Calu3 (cell line): ENCODE data around the gene ZFAND6. TPM values are rescaled to one million over a fixed set of nuclear protein-coding genes. Genes with fewer than 3 reads are reported as not detected.

Source experiments
- BruUV-seq: library from RNA; stranded (reverse); fragments of 400-500 nt; replicated peaks from 2 replicates; lab custom pipeline; 2021; lab: Mats Ljungman, UMichigan
- CTCF ChIA-PET: fragments of 300-600 bp; sonication (Branson Sonifier 250); formaldehyde crosslinking; loops from one replicate; lab custom pipeline; 2022; ENCODE audit warnings: antibody characterized with exemption; lab: Charles Lee
- DNase-seq: peaks from one replicate; pipeline ENCODE4 v3.0.0; 2022
- H3K27ac Mint-ChIP-seq: one replicate; pipeline ENCODE4 v1.8.0; 2022; ENCODE audit warnings: mixed read lengths; ENCODE audit not compliant: unreplicated experiment
- H3K27me3 Mint-ChIP-seq: one replicate; pipeline ENCODE4 v1.8.0; 2022; ENCODE audit warnings: mixed read lengths; ENCODE audit not compliant: unreplicated experiment
- H3K36me3 Mint-ChIP-seq: one replicate; pipeline ENCODE4 v1.8.0; 2022; ENCODE audit warnings: mild to moderate bottlenecking, moderate library complexity, mixed read lengths; ENCODE audit not compliant: insufficient read depth, unreplicated experiment
- H3K4me1 Mint-ChIP-seq: one replicate; pipeline ENCODE4 v1.8.0; 2022; ENCODE audit warnings: mild to moderate bottlenecking, low read depth, mixed read lengths; ENCODE audit not compliant: unreplicated experiment
- H3K4me3 Mint-ChIP-seq: one replicate; pipeline ENCODE4 v1.8.0; 2022; ENCODE audit warnings: mild to moderate bottlenecking, low read depth, moderate library complexity, mixed read lengths; ENCODE audit not compliant: unreplicated experiment
- H3K9me3 Mint-ChIP-seq: one replicate; pipeline ENCODE4 v1.8.0; 2022; ENCODE audit warnings: low read depth, mixed read lengths; ENCODE audit not compliant: unreplicated experiment
- intact Hi-C: fragments of 100-400 bp; cut with micrococcal nuclease; formaldehyde crosslinking; loops from one replicate; pipeline ENCODE4 v1.10.0; 2022; ENCODE audit not compliant: unreplicated experiment
- total RNA-seq: library from RNA; stranded (reverse); gene quantifications from 2 replicates; pipeline ENCODE4 v1.2.3, GENCODE V29; 2022
- TF ChIP-seq, protein P1 (sequence below): fragments of 200-600 bp; IDR thresholded peaks from one replicate; pipeline ENCODE4 v1.8.0; 2022; ENCODE audit warnings: antibody characterized with exemption; ENCODE audit not compliant: unreplicated experiment

Gene ZFAND6
- total RNA-seq, 1 experiment from 2014 or later: 87.5 TPM

GRCh38 chr15:80052597-80053304 is 6.7 kb upstream of the ZFAND6 start:
- Mint-ChIP-seq H3K27ac (no peak overlapping the region), H3K4me1 (no peaks in the 10 kb centered on the region), H3K27me3 (peaks cover 4% of the 10 kb centered on the region), H3K4me3 (no peak overlapping the region), H3K36me3 (no peaks in the 10 kb centered on the region), H3K9me3 (no peaks in the 10 kb centered on the region)
- intact Hi-C loops: no loop called here
- DNase-seq: no peak
- TF ChIP-seq, protein P1, sequence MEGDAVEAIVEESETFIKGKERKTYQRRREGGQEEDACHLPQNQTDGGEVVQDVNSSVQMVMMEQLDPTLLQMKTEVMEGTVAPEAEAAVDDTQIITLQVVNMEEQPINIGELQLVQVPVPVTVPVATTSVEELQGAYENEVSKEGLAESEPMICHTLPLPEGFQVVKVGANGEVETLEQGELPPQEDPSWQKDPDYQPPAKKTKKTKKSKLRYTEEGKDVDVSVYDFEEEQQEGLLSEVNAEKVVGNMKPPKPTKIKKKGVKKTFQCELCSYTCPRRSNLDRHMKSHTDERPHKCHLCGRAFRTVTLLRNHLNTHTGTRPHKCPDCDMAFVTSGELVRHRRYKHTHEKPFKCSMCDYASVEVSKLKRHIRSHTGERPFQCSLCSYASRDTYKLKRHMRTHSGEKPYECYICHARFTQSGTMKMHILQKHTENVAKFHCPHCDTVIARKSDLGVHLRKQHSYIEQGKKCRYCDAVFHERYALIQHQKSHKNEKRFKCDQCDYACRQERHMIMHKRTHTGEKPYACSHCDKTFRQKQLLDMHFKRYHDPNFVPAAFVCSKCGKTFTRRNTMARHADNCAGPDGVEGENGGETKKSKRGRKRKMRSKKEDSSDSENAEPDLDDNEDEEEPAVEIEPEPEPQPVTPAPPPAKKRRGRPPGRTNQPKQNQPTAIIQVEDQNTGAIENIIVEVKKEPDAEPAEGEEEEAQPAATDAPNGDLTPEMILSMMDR: no peak
- CTCF ChIA-PET: interaction anchor here (0.7 to 1.1 kb wide), 3 partner anchors 9 to 297 kb away, joined by 3 read pairs; no protein-coding TSS in a partner anchor
- BruUV-seq: no TSS peak

- DNase-seq: no peak
- Mint-ChIP-seq H3K4me3 (no peak overlapping the region), H3K4me1 (no peaks in the 10 kb centered on the region), H3K27me3 (no peaks in the 10 kb centered on the region), H3K27ac (no peak overlapping the region), H3K9me3 (no peaks in the 10 kb centered on the region), H3K36me3 (peaks cover 21% of the 10 kb centered on the region)
- CTCF ChIA-PET: no interaction called here
- BruUV-seq: no TSS peak
- intact Hi-C loops: no loop called here
- TF ChIP-seq, protein P1: no peak
Observed at GRCh38 chr15:80055933-80056332, 3.5 kb upstream of the ZFAND6 start.

DNA sequence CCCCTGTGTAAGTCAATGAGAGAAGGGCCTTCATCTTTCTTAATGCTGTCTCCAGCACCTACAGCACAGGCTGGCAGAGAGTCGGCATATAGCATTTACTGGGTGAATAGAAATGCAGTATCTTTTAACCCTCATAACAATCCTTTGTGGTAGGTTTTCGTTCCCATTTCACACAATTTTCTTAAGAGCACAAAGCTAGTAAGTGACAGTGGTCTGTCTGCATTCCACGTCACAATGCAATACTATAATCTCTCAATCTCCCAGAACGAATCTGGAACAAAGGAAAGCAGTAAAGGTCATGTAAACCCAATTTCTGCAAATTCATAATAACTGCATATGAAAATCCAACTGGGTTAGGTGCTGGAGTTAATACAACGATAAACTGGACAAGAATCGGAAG is 1.4 kb upstream of the ZFAND6 start:
- intact Hi-C loops: loop anchor here (2.0 kb wide), 1 partner anchor 25 kb away; no protein-coding TSS in a partner anchor
- TF ChIP-seq, protein P1: no peak
- DNase-seq: no peak
- Mint-ChIP-seq H3K27me3 (no peaks in the 10 kb centered on the region), H3K9me3 (no peaks in the 10 kb centered on the region), H3K4me3 (peak overlapping the region; percentile 92), H3K27ac (no peak overlapping the region), H3K36me3 (peaks cover 31% of the 10 kb centered on the region), H3K4me1 (peaks cover 13% of the 10 kb centered on the region)
- BruUV-seq: no TSS peak
- CTCF ChIA-PET: no interaction called here

DNA sequence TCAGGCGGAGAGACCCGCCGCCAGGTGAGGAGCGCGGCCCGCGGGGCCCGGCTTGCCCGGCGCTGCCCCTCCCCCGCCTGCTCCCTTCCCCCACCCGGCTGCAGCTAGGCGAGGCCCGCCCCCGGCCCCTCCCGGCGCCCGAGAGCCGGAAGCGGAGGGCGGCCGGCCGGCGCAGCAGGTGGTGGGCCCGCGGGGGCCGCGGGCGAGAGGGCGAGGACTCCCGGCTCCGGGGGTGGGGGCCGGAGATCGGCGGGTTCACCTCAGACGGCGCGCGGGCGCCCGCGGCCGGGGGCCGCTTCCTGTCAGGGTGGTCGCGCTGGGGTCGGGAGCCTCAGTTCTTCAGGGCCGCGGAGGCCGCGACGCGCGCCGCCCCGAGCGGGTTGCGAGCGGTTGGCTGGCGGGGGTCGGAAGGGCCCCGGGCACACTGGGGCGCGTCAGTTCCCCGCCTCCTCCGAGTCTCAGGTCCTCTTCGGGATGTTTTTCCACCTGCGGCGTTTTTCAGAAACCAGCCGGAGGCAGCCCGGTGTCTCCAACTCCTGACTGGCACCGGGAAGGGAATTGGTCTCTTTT is 395 bp downstream of the ZFAND6 start:
- Mint-ChIP-seq H3K4me1 (peaks cover 13% of the 10 kb centered on the region), H3K9me3 (no peaks in the 10 kb centered on the region), H3K27me3 (no peaks in the 10 kb centered on the region), H3K4me3 (peak overlapping the region; percentile 92), H3K27ac (peak overlapping the region; percentile 85), H3K36me3 (peaks cover 31% of the 10 kb centered on the region)
- no TSS peak for BruUV-seq
- TF ChIP-seq, protein P1: no peak
- intact Hi-C loops: loop anchor here (1.0 to 2.0 kb wide), 2 partner anchors 27 to 186 kb away; no protein-coding TSS in a partner anchor
- peak; percentile 62 for DNase-seq
- CTCF ChIA-PET: interaction anchor here (0.6 to 1.6 kb wide), 3 partner anchors 12 to 113 kb away, joined by 3 to 6 read pairs (median 6); no protein-coding TSS in a partner anchor
